ENCODE results near the gene TNS1. TPM values are rescaled to one million over a fixed set of nuclear protein-coding genes. Genes with fewer than 3 reads are reported as not detected.

TNS1 gene
- total RNA-seq, 1 donor from 2014 or later = 705 TPM

- DNase-seq (ENCODE audit: missing footprints) = peak; percentile 69
- peak; percentile 42 for ATAC-seq
- intact Hi-C loops (cut with DNase I) = no loop called here
These were observed 48.3 kb downstream of the TNS1 start for GRCh38 chr2:217954469-217954868.

GRCh38 chr2:217954051-217954450 lies 48.7 kb downstream of the TNS1 start:
- DNase-seq (ENCODE audit: missing footprints) (no peak), ATAC-seq (no peak)
- intact Hi-C loops (cut with DNase I) = no loop called here

- intact Hi-C loops (cut with DNase I) = no loop called here
- peak; percentile 38 for ATAC-seq
- DNase-seq (ENCODE audit: missing footprints) = no peak
These were observed 49.3 kb downstream of the TNS1 start for GRCh38 chr2:217953531-217953932.

- ATAC-seq = peak; percentile 69
- intact Hi-C loops (cut with DNase I) = no loop called here
- peak; percentile 83 for DNase-seq (ENCODE audit: missing footprints)
These were observed 49.7 kb downstream of the TNS1 start for GRCh38 chr2:217953011-217953481.

- no peak for DNase-seq (ENCODE audit: missing footprints)
- no peak for ATAC-seq
- intact Hi-C loops (cut with DNase I) = no loop called here
These were observed 50.4 kb downstream of the TNS1 start for GRCh38 chr2:217952409-217952808.

GRCh38 chr2:217951521-217952247 lies 51.1 kb downstream of the TNS1 start:
- DNase-seq (ENCODE audit: missing footprints) (no peak), ATAC-seq (no peak)
- intact Hi-C loops (cut with DNase I) = no loop called here

GRCh38 chr2:217951091-217951490 lies 51.7 kb downstream of the TNS1 start:
- intact Hi-C loops (cut with DNase I) = no loop called here
- ATAC-seq (no peak), DNase-seq (ENCODE audit: missing footprints) (no peak)

- intact Hi-C loops (cut with DNase I) = no loop called here
- DNase-seq (ENCODE audit: missing footprints) = peak; percentile 61
- ATAC-seq = no peak
These were observed 52.4 kb downstream of the TNS1 start for GRCh38 chr2:217950401-217950871.

- intact Hi-C loops (cut with DNase I) = no loop called here
- ATAC-seq = no peak
- no peak for DNase-seq (ENCODE audit: missing footprints)
These were observed 53.3 kb downstream of the TNS1 start for GRCh38 chr2:217949447-217949846.

- intact Hi-C loops (cut with DNase I) = no loop called here
- DNase-seq (ENCODE audit: missing footprints) (no peak), ATAC-seq (no peak)
These were observed 53.9 kb downstream of the TNS1 start for GRCh38 chr2:217948897-217949296.

- intact Hi-C loops (cut with DNase I) = no loop called here
- no peak for ATAC-seq
- DNase-seq (ENCODE audit: missing footprints) = no peak
These were observed 54.4 kb downstream of the TNS1 start for GRCh38 chr2:217948351-217948791.

- no peak for DNase-seq (ENCODE audit: missing footprints)
- ATAC-seq = no peak
- intact Hi-C loops (cut with DNase I) = no loop called here
These were observed 55.1 kb downstream of the TNS1 start for GRCh38 chr2:217947383-217948350.

- no peak for DNase-seq (ENCODE audit: missing footprints)
- intact Hi-C loops (cut with DNase I) = no loop called here
These were observed 56.7 kb downstream of the TNS1 start for GRCh38 chr2:217946051-217946450.

GRCh38 chr2:217945530-217945929 lies 57.3 kb downstream of the TNS1 start:
- DNase-seq (ENCODE audit: missing footprints) = no peak
- intact Hi-C loops (cut with DNase I) = loop anchor here (2.0 kb wide), 1 partner anchor 33 kb away; no protein-coding TSS in a partner anchor
- no peak for ATAC-seq

More at GRCh38 chr2:217946051-217946450, 56.7 kb downstream of the TNS1 start:
- no peak for ATAC-seq

GRCh38 chr2:217944923-217945322 lies 57.9 kb downstream of the TNS1 start:
- DNase-seq (ENCODE audit: missing footprints) = no peak
- ATAC-seq = no peak
- intact Hi-C loops (cut with DNase I) = loop anchor here (2.0 to 5.0 kb wide), 4 partner anchors 34 to 153 kb away; no protein-coding TSS in a partner anchor

GRCh38 chr2:217944366-217944765 lies 58.4 kb downstream of the TNS1 start:
- ATAC-seq = no peak
- no peak for DNase-seq (ENCODE audit: missing footprints)
- intact Hi-C loops (cut with DNase I) = loop anchor here (2.0 to 5.0 kb wide), 4 partner anchors 34 to 152 kb away; no protein-coding TSS in a partner anchor

- intact Hi-C loops (cut with DNase I) = loop anchor here (1.0 to 5.0 kb wide), 5 partner anchors 35 to 151 kb away; no protein-coding TSS in a partner anchor
These were observed 59.1 kb downstream of the TNS1 start for GRCh38 chr2:217943446-217944321.

GRCh38 chr2:217942731-217943335 lies 60.0 kb downstream of the TNS1 start:
- ATAC-seq (no peak), DNase-seq (ENCODE audit: missing footprints) (no peak)
- intact Hi-C loops (cut with DNase I) = loop anchor here (1.0 to 5.0 kb wide), 4 partner anchors 41 to 151 kb away; no protein-coding TSS in a partner anchor

More at GRCh38 chr2:217943446-217944321, 59.1 kb downstream of the TNS1 start:
- DNase-seq (ENCODE audit: missing footprints) = peak; percentile 92
- peak; percentile 91 for ATAC-seq

Data from Right ventricle myocardium inferior (tissue), 1 donor.